WTC11 (cell line): Measurements from ENCODE around the gene CHFR. TPM values are rescaled to one million over a fixed set of nuclear protein-coding genes. Genes with fewer than 3 reads are reported as not detected.
"Not testable (repeated sequence)": the region's sequence is repeated elsewhere in the genome, so short reads cannot be mapped to it uniquely, and the experiment has no call there.

Source experiments
- ATAC-seq: fragments of 200-7000 bp; cut with Tn5 transposase; 2 replicates; pipeline ENCODE4 v1.10.0; 2021; ENCODE audit warnings: mild to moderate bottlenecking, moderate library complexity
- CTCF ChIA-PET: fragments of 300-600 bp; sonication (Branson Sonifier 250); formaldehyde crosslinking; loops from one replicate; lab custom pipeline; 2021; ENCODE audit warnings: antibody characterized with exemption; lab: Charles Lee
- POLR2A ChIA-PET: fragments of 350-600 bp; sonication (Branson Sonifier 250); formaldehyde crosslinking; loops from one replicate; lab custom pipeline; 2021; ENCODE audit warnings: antibody characterized with exemption; lab: Charles Lee
- DNase-seq: peaks from one replicate; pipeline ENCODE4 v3.0.0; 2021; ENCODE audit warnings: low spot score
- H3K27ac Mint-ChIP-seq: 2 replicates; pipeline ENCODE4 v1.8.0; 2021; ENCODE audit warnings: mixed read lengths
- H3K27me3 Mint-ChIP-seq: 2 replicates; pipeline ENCODE4 v1.8.0; 2021; ENCODE audit warnings: low read depth, mild to moderate bottlenecking, moderate library complexity, mixed read lengths
- H3K36me3 Mint-ChIP-seq: 2 replicates; pipeline ENCODE4 v1.8.0; 2021; ENCODE audit warnings: mixed read lengths
- H3K4me1 Mint-ChIP-seq: 2 replicates; pipeline ENCODE4 v1.8.0; 2022; ENCODE audit warnings: mixed read lengths
- H3K4me3 Mint-ChIP-seq: 2 replicates; pipeline ENCODE4 v1.8.0; 2021; ENCODE audit warnings: mild to moderate bottlenecking, moderate library complexity, mixed read lengths
- H3K9me3 Mint-ChIP-seq: 2 replicates; pipeline ENCODE4 v1.8.0; 2021; ENCODE audit warnings: mixed read lengths
- ATF6 ChIP-seq: sonication (generic); formaldehyde crosslinking; IDR thresholded peaks from 2 replicates; pipeline ENCODE4 v1.8.1; 2023; ENCODE audit warnings: mild to moderate bottlenecking, missing genetic modification reagents
- HMGA2 ChIP-seq: fragments of 250-450 bp; sonication (Bioruptor Pico); IDR thresholded peaks from 2 replicates; pipeline ENCODE4 v1.4.0; 2021; ENCODE audit warnings: mild to moderate bottlenecking, moderate library complexity
- HMGXB4 ChIP-seq: sonication (generic); formaldehyde crosslinking; IDR thresholded peaks from 2 replicates; pipeline ENCODE4 v1.8.1; 2023; ENCODE audit warnings: mild to moderate bottlenecking, moderate library complexity, missing genetic modification reagents
- MAX ChIP-seq: sonication (generic); formaldehyde crosslinking; IDR thresholded peaks from 2 replicates; pipeline ENCODE4 v1.8.0; 2022; ENCODE audit warnings: mild to moderate bottlenecking, missing genetic modification reagents
- NR3C1 ChIP-seq: sonication (generic); formaldehyde crosslinking; conservative IDR thresholded peaks from 2 replicates; pipeline ENCODE4 v1.8.1; 2023; ENCODE audit warnings: low read depth, mild to moderate bottlenecking, missing genetic modification reagents
- PREB ChIP-seq: sonication (generic); formaldehyde crosslinking; IDR thresholded peaks from 2 replicates; pipeline ENCODE4 v1.8.1; 2022; ENCODE audit warnings: mild to moderate bottlenecking, missing genetic modification reagents, moderate library complexity, borderline replicate concordance
- ZNF219 ChIP-seq: sonication (generic); formaldehyde crosslinking; IDR thresholded peaks from 2 replicates; pipeline ENCODE4 v1.8.0; 2023; ENCODE audit warnings: missing genetic modification reagents, mild to moderate bottlenecking, borderline replicate concordance
- ZNF423 ChIP-seq: fragments of 250-450 bp; sonication (Bioruptor Pico); IDR thresholded peaks from 2 replicates; pipeline ENCODE4 v2.1.2; 2022; ENCODE audit warnings: mild to moderate bottlenecking, moderate library complexity
- ZNF532 ChIP-seq: fragments of 250-450 bp; sonication (Bioruptor Pico); IDR thresholded peaks from 2 replicates; pipeline ENCODE4 v1.9.0; 2021; ENCODE audit warnings: mild to moderate bottlenecking, borderline replicate concordance
- total RNA-seq: library from RNA; stranded (reverse); gene quantifications from 3 replicates; pipeline ENCODE4 v1.2.3, GENCODE V29; 2021

Gene CHFR
- total RNA-seq, 1 experiment from 2014 or later: 58.7 TPM

- Mint-ChIP-seq H3K4me1 (no peaks in the 10 kb centered on the region), H3K27me3 (no peaks in the 10 kb centered on the region), H3K36me3 (peaks cover 60% of the 10 kb centered on the region), H3K9me3 (no peaks in the 10 kb centered on the region), H3K27ac (no peak overlapping the region), H3K4me3 (no peak overlapping the region)
- no peak for TF ChIP-seq ZNF532 (CRISPR knock-in tag)
- TF ChIP-seq PREB: no peak
- TF ChIP-seq HMGXB4 (CRISPR knock-in tag): no peak
- no peak for TF ChIP-seq ZNF219 (CRISPR knock-in tag)
- TF ChIP-seq MAX (CRISPR knock-in tag): no peak
- TF ChIP-seq ATF6 (CRISPR knock-in tag): no peak
- TF ChIP-seq HMGA2 (CRISPR knock-in tag): no peak
- ChIA-PET POLR2A (no interaction called here), CTCF (interaction anchor here (0.7 kb wide), 1 partner anchor 12 kb away, joined by 3 read pairs; no protein-coding TSS in a partner anchor)
- DNase-seq (no peak), ATAC-seq (no peak)
Observed at GRCh38 chr12:132797820-132798570, 89.4 kb downstream of the CHFR start.

GRCh38 chr12:132795847-132796246 is 91.6 kb downstream of the CHFR start:
- no peak for TF ChIP-seq NR3C1 (CRISPR knock-in tag)
- TF ChIP-seq ZNF423 (CRISPR knock-in tag): no peak
- Mint-ChIP-seq H3K4me1 (no peaks in the 10 kb centered on the region), H3K27me3 (no peaks in the 10 kb centered on the region), H3K9me3 (peaks cover 6% of the 10 kb centered on the region; the same call in 1 of the 2 replicates), H3K4me3 (no peak overlapping the region), H3K27ac (no peak overlapping the region), H3K36me3 (peaks cover 56% of the 10 kb centered on the region)
- DNase-seq (no peak), ATAC-seq (no peak)
- CTCF ChIA-PET: no interaction called here
- POLR2A ChIA-PET: no interaction called here

GRCh38 chr12:132791940-132792339 is 95.5 kb downstream of the CHFR start:
- H3K9me3 Mint-ChIP-seq, H3K27ac Mint-ChIP-seq: not testable (repeated sequence)
- H3K36me3 Mint-ChIP-seq: peaks cover 57% of the 10 kb centered on the region

More at GRCh38 chr12:132791940-132792339, 95.5 kb downstream of the CHFR start:
- ATAC-seq, DNase-seq, POLR2A ChIA-PET, CTCF ChIA-PET, H3K4me3 Mint-ChIP-seq, H3K27me3 Mint-ChIP-seq, H3K4me1 Mint-ChIP-seq: not testable (repeated sequence)
